Fibroblast of skin of left quadriceps (primary cell): Measurements from ENCODE around the gene SRSF2.
"Not testable (repeated sequence)": the region's sequence is repeated elsewhere in the genome, so short reads cannot be mapped to it uniquely, and the experiment has no call there.

ENCODE experiments used
- DNase-seq, 2 experiments: peaks; one replicate each; pipeline ENCODE4 v3.0.0-alpha.2; 2013; ENCODE audit warnings: low read depth in 2 of 2

The SRSF2 gene

GRCh38 chr17:76700617-76701470 lies 36.3 kb downstream of the SRSF2 start:
- no peak for DNase-seq

GRCh38 chr17:76700270-76700616 lies 36.9 kb downstream of the SRSF2 start:
- DNase-seq = no peak

- DNase-seq = not testable (repeated sequence)
Measured at GRCh38 chr17:76698466-76698977, 38.6 kb downstream of the SRSF2 start.

- no peak for DNase-seq
Measured at GRCh38 chr17:76697702-76698465, 39.2 kb downstream of the SRSF2 start.

- DNase-seq = no peak
Measured at GRCh38 chr17:76696763-76697701, 40.1 kb downstream of the SRSF2 start.

- DNase-seq = no peak
Measured at GRCh38 chr17:76695059-76695831, 41.9 kb downstream of the SRSF2 start.

- DNase-seq = no peak
Measured at GRCh38 chr17:76691379-76692191, 45.5 kb downstream of the SRSF2 start.

- no peak for DNase-seq
Measured at GRCh38 chr17:76690596-76691280, 46.4 kb downstream of the SRSF2 start.

GRCh38 chr17:76689859-76690258 lies 47.3 kb downstream of the SRSF2 start:
- no peak for DNase-seq

GRCh38 chr17:76688165-76688622 lies 48.9 kb downstream of the SRSF2 start:
- DNase-seq = no peak

- no peak for DNase-seq
Measured at GRCh38 chr17:76687298-76688164, 49.6 kb downstream of the SRSF2 start.

GRCh38 chr17:76686538-76687297 lies 50.4 kb downstream of the SRSF2 start:
- DNase-seq = no peak

GRCh38 chr17:76685846-76686245 lies 51.3 kb downstream of the SRSF2 start:
- DNase-seq = no peak

GRCh38 chr17:76685366-76685765 lies 51.8 kb downstream of the SRSF2 start:
- DNase-seq = no peak

- no peak for DNase-seq
Measured at GRCh38 chr17:76684756-76685155, 52.4 kb downstream of the SRSF2 start.
